DND-41 (cell line): ENCODE results near the gene EDDM13.
A peak's percentile ranks its signal among the peaks of the same experiment; 100 is the strongest.

Source experiments
- ATAC-seq: fragments of 200-7000 bp; cut with Tn5 transposase; 3 replicates; pipeline ENCODE4 v1.9.1; 2021; ENCODE audit warnings: low read depth; ENCODE audit not compliant: insufficient read depth
- DNase-seq: peaks from one replicate; pipeline ENCODE4 v3.0.0-alpha.2; 2020
- H2AFZ ChIP-seq: 2 replicates; pipeline ENCODE4 v1.6.0; 2012; ENCODE audit warnings: low read depth, low read length
- H3K27ac ChIP-seq: 2 replicates; pipeline ENCODE4 v1.5.1; 2012; ENCODE audit warnings: low read length, inconsistent platforms
- H3K27me3 ChIP-seq: fragments of 200-600 bp; sonication (generic); 2 replicates; pipeline ENCODE4 v1.6.0; 2012; ENCODE audit warnings: low read length, mild to moderate bottlenecking, inconsistent platforms; ENCODE audit not compliant: insufficient read depth, poor library complexity
- H3K36me3 ChIP-seq: 2 replicates; pipeline ENCODE4 v1.5.1; 2012; ENCODE audit warnings: low read length, inconsistent platforms; ENCODE audit not compliant: insufficient read depth
- H3K4me1 ChIP-seq: 2 replicates; pipeline ENCODE4 v1.5.1; 2012; ENCODE audit warnings: mild to moderate bottlenecking, low read length; ENCODE audit not compliant: insufficient read depth
- H3K4me2 ChIP-seq: 2 replicates; pipeline ENCODE4 v1.6.0; 2012; ENCODE audit warnings: mild to moderate bottlenecking, moderate library complexity, low read length, inconsistent platforms; ENCODE audit not compliant: insufficient read depth
- H3K4me3 ChIP-seq, 2 experiments: fragments of 200-600 bp in 1 of 2; shearing (Covaris generic) in 1 of 2; 2 replicates each; pipeline ENCODE4 v1.5.1; 2012 to 2016; ENCODE audit warnings: inconsistent platforms in 2 of 2, low read length in 2 of 2, mild to moderate bottlenecking in 2 of 2, low read depth in 1 of 2, moderate library complexity in 1 of 2
- H3K79me2 ChIP-seq: 2 replicates; pipeline ENCODE4 v1.6.0; 2012; ENCODE audit warnings: low read length, inconsistent platforms; ENCODE audit not compliant: insufficient read depth
- H3K9ac ChIP-seq: 2 replicates; pipeline ENCODE4 v1.6.0; 2012; ENCODE audit warnings: low read depth, mild to moderate bottlenecking, inconsistent platforms, low read length, moderate library complexity
- H3K9me3 ChIP-seq: 2 replicates; pipeline ENCODE4 v1.5.1; 2012; ENCODE audit warnings: low read length, moderate library complexity, mild to moderate bottlenecking, inconsistent platforms; ENCODE audit not compliant: insufficient read depth, severe bottlenecking
- H4K20me1 ChIP-seq: 2 replicates; pipeline ENCODE4 v1.6.0; 2012; ENCODE audit warnings: low read length; ENCODE audit not compliant: insufficient read depth
- EZH2 ChIP-seq: IDR thresholded peaks from 3 replicates; pipeline ENCODE4 v1.6.1; 2012; ENCODE audit warnings: borderline replicate concordance, low read depth, mild to moderate bottlenecking, moderate library complexity, low read length, inconsistent platforms; ENCODE audit not compliant: severe bottlenecking
- TF ChIP-seq, protein P1 (sequence below): IDR thresholded peaks from 2 replicates; pipeline ENCODE4 v1.5.1; 2012; ENCODE audit warnings: borderline replicate concordance, low read length, moderate library complexity, mild to moderate bottlenecking; ENCODE audit not compliant: poor library complexity, severe bottlenecking; ENCODE audit errors: extremely low read depth

Gene EDDM13, protein sequence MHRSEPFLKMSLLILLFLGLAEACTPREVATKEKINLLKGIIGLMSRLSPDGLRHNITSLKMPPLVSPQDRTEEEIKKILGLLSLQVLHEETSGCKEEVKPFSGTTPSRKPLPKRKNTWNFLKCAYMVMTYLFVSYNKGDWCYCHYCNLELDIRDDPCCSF

DNA sequence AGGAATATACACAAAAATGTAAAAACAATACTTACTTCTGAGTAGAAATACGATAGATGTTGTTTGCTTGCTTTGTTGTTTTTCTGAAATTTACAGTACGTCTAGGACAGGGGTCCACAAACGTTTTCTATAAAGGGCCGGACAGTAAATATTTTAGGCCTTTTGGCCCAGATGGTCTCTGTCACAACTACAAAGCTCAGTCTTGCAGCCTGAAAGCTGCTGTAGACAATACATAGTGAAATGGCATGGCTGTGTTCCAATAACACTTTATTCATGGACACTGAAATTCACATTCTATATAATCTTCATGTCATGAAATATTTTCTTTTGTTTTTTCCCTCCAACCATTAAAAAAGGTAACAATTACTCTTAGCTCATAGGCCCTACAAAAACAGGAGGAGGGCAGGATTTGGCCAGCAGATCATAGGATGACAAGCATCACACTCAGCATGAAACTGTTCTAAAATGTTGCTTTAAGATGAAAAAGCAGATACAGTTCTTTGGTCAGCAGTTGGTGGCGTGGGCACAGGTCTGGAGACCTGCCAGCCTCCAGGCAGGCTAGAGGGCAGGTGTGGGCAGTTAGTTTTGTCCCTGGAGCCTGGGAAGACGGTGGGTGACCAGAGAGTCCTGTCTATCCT lies at the start of gene EDDM13:
Gene EDDM13, plus strand, starts transcription at position 588 of the 638 bp plus-strand sequence. CDS start 87 bp downstream, outside the sequence.
- no peaks in the 10 kb centered on the region for H3K4me1 ChIP-seq
- H3K79me2 ChIP-seq, result no peaks in the 10 kb centered on the region
- H3K36me3 ChIP-seq, result no peaks in the 10 kb centered on the region
- H3K27ac ChIP-seq, result no peak within 1 kb of the TSS
- no peak for DNase-seq
- no peaks in the 10 kb centered on the region for H3K9me3 ChIP-seq
- no peak within 1 kb of the TSS for H3K9ac ChIP-seq
- no peak for TF ChIP-seq EZH2
- TF ChIP-seq, protein P1, sequence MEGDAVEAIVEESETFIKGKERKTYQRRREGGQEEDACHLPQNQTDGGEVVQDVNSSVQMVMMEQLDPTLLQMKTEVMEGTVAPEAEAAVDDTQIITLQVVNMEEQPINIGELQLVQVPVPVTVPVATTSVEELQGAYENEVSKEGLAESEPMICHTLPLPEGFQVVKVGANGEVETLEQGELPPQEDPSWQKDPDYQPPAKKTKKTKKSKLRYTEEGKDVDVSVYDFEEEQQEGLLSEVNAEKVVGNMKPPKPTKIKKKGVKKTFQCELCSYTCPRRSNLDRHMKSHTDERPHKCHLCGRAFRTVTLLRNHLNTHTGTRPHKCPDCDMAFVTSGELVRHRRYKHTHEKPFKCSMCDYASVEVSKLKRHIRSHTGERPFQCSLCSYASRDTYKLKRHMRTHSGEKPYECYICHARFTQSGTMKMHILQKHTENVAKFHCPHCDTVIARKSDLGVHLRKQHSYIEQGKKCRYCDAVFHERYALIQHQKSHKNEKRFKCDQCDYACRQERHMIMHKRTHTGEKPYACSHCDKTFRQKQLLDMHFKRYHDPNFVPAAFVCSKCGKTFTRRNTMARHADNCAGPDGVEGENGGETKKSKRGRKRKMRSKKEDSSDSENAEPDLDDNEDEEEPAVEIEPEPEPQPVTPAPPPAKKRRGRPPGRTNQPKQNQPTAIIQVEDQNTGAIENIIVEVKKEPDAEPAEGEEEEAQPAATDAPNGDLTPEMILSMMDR, result no peak
- H3K4me2 ChIP-seq, result no peak within 1 kb of the TSS
- no peaks in the 10 kb centered on the region for H4K20me1 ChIP-seq
- H3K4me3 ChIP-seq, result no peak within 1 kb of the TSS
- ATAC-seq, result no peak
- no peak within 1 kb of the TSS for H2AFZ ChIP-seq
- H3K27me3 ChIP-seq, result no peaks in the 10 kb centered on the region

DNA sequence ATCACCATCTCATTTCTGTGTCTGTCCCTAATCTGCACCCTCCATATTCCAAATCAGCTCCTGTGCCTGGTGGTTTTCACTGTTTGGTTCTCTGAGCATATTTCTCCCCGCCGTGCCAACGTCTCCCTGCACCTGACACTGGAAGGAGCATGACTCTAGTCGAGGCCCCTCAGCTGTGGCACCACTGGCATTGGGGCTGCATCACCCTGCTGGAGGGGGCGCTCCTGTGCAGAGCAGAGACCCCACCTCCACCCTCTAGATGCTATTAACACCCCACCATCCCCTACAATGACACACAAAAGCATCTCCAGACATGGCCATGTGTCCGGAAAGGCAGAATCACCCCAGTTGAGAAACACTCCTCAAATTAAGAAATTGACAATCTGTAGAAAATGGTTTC lies 49.6 kb upstream of the EDDM13 start:
- H3K36me3 ChIP-seq, result no peaks in the 10 kb centered on the region
- no peak overlapping the region for H3K4me3 ChIP-seq
- no peaks in the 10 kb centered on the region for H3K9me3 ChIP-seq
- no peak overlapping the region for H2AFZ ChIP-seq
- TF ChIP-seq, protein P1, result peak; percentile 13
- no peak for TF ChIP-seq EZH2
- no peaks in the 10 kb centered on the region for H3K4me1 ChIP-seq
- no peak overlapping the region for H3K9ac ChIP-seq
- no peak for ATAC-seq
- no peaks in the 10 kb centered on the region for H4K20me1 ChIP-seq
- no peaks in the 10 kb centered on the region for H3K27me3 ChIP-seq
- H3K79me2 ChIP-seq, result no peaks in the 10 kb centered on the region
- H3K27ac ChIP-seq, result no peak overlapping the region
- DNase-seq, result no peak
- no peak overlapping the region for H3K4me2 ChIP-seq

DNA sequence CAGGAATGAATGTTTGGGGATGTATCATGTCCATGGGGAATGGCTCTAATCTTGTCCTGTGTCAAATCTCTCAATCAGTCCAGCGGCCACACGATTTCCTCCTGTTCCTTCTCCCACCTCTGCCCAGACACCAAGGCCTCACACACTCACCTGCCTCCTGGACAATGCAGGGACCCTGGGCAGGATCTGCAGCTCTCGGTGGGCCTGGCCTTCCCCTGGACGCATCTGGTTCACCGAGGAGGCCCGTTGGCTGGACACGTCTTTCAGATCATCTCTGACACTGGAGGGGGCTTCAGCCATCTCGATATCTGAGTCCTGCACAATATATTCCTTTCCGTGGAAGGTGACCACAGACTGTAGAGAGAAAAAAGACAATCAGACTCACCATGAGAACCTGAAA lies 49.1 kb upstream of the EDDM13 start:
- TF ChIP-seq, protein P1, result no peak
- TF ChIP-seq EZH2, result no peak
- Histone ChIP-seq H3K4me1 (no peaks in the 10 kb centered on the region), H3K4me3 (no peak overlapping the region), H3K4me2 (no peak overlapping the region), H2AFZ (no peak overlapping the region), H3K27me3 (no peaks in the 10 kb centered on the region), H3K27ac (no peak overlapping the region), H3K9ac (no peak overlapping the region), H3K9me3 (no peaks in the 10 kb centered on the region), H3K79me2 (no peaks in the 10 kb centered on the region), H4K20me1 (no peaks in the 10 kb centered on the region), H3K36me3 (no peaks in the 10 kb centered on the region)
- DNase-seq, result no peak
- no peak for ATAC-seq
